Inflammatory macrophage treated with lipopolysaccharide for 4 hours (primary cell): ENCODE data around the gene PHF12.

ENCODE experiments used
- DNase-seq: peaks from one replicate; pipeline ENCODE4 v3.0.0-alpha.2; 2020

The PHF12 gene

DNA sequence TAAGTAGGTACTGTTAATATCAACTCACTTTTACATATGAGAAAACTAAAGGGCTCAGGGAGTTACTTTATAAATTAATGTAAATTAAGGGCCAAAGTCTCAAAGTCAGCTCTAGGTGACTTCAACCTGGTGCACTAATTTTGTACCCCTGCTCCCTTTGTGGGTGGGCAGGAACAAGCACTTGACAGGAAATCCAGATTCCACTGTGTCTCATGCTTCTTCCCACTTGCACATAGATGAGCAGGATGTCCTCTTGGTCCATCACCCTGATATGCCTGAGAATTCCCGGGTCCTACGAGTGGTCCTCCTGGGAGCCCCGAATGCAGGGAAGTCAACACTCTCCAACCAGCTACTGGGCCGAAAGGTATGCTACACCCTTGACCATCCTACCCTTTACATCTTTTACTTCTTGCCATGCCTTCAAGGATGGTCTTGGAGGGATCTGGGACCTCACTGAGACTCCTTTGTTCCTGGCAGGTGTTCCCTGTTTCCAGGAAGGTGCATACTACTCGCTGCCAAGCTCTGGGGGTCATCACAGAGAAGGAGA is 95.2 kb downstream of the PHF12 start:
- DNase-seq = no peak

DNA sequence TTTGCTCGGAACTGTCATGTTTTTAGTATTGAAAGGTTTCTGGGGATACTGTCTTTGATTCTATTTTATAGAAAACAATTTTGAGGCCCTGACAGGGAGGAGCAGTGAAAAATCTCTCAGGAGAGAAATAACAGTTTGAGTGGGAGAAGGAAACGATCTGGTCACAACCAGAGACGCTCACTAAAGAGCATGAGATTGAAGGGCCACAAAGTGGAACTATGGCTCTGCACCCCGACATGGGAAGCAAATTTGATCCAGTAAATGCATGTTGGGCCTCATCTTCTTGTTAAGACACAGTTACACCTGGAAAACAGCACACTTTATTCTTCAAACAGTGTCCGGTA is 96.0 kb downstream of the PHF12 start:
- no peak for DNase-seq
